Erythroblast (primary cell): ENCODE data around the gene HECW1.

ENCODE experiments used
- GATA1 ChIP-seq: IDR thresholded peaks from 2 replicates; pipeline ENCODE4 v1.6.1; 2011; ENCODE audit warnings: low read depth, mild to moderate bottlenecking, control low read depth, low read length, moderate library complexity
- POLR2A ChIP-seq: IDR thresholded peaks from 2 replicates; pipeline ENCODE4 v1.6.1; 2011; ENCODE audit warnings: mild to moderate bottlenecking, low read length

DNA sequence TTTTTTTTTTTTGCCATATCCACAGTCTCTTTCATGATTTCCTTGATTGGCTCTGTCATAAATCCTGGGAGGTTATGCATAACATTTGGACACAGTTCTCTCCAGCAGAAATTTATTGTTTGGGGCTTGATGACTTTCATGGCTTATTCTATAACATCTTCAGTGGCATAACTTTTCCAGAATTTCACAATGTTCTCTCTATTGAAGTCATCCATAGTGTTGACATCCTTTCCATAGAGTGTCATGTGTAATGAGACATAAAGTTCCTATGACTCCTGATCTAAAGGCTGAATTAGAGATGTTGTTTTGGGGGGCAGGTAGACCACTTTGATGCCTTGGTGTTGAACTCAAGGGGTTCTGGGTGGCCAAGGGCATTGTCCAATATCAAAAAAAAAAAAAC lies 433.8 kb downstream of the HECW1 start:
- TF ChIP-seq POLR2A = no peak
- TF ChIP-seq GATA1 = no peak
